HepG2 (cell line): ENCODE data around the gene YWHAB. TPM values are rescaled to one million over a fixed set of nuclear protein-coding genes. Genes with fewer than 3 reads are reported as not detected.

Source experiments
- ATAC-seq: fragments of 200-7000 bp; cut with Tn5 transposase; 3 replicates; pipeline ENCODE4 v1.9.1; 2020; ENCODE audit warnings: mild to moderate bottlenecking, moderate library complexity
- BruUV-seq: library from RNA; stranded (reverse); fragments of 400-500 nt; replicated peaks from 2 replicates; lab custom pipeline; 2021; lab: Mats Ljungman, UMichigan
- CTCF ChIA-PET: fragments of 300-600 bp; formaldehyde crosslinking; extraction: SDS; loops from one replicate; lab custom pipeline; 2021; ENCODE audit warnings: low total read pairs, inconsistent platforms, low intra/inter-chr PET ratio; lab: Yijun Ruan, JAX
- POLR2A ChIA-PET: fragments of 350-600 bp; sonication (Branson Sonifier 250); formaldehyde crosslinking; loops from one replicate; lab custom pipeline; 2020; ENCODE audit warnings: antibody characterized with exemption, inconsistent platforms; lab: Yijun Ruan, JAX
- DNase-seq: peaks from one replicate; pipeline ENCODE4 v3.0.0-alpha.2; 2015; ENCODE audit warnings: low spot score
- FAIRE-seq: peaks from 3 replicates; lab custom pipeline; 2011; peaks lifted over from hg19 to GRCh38; lab: Jason Lieb, UNC
- H2AFZ ChIP-seq: one replicate; pipeline ENCODE4 v1.6.1; 2011; ENCODE audit warnings: low read length, inconsistent platforms
- H3K27ac ChIP-seq: fragments of 300-600 bp; 3 replicates; pipeline ENCODE4 v1.8.0; 2011; ENCODE audit warnings: mixed run types, mild to moderate bottlenecking, mixed read lengths, low read length, inconsistent platforms; ENCODE audit not compliant: insufficient read depth; ENCODE audit errors: extremely low read length
- H3K27me3 ChIP-seq, 2 experiments: fragments of 200-600 bp in 1 of 2; 2 replicates in 1 of 2; 3 replicates in 1 of 2; pipeline versions ENCODE4 v1.6.0 to v1.8.0; 2011; ENCODE audit warnings: low read length in 2 of 2, mild to moderate bottlenecking in 2 of 2, moderate library complexity in 2 of 2, inconsistent platforms in 1 of 2; ENCODE audit not compliant: insufficient read depth in 2 of 2, control insufficient read depth in 1 of 2
- H3K36me3 ChIP-seq, 2 experiments: fragments of 200-600 bp in 1 of 2; replicated peaks in 1 of 2; 2 replicates in 1 of 2; 3 replicates in 1 of 2; pipeline versions ENCODE4 v1.5.1 to v1.8.0; 2011; ENCODE audit warnings: low read length in 2 of 2, inconsistent platforms in 1 of 2; ENCODE audit not compliant: insufficient read depth in 2 of 2, control insufficient read depth in 1 of 2
- H3K4me1 ChIP-seq: 2 replicates; pipeline ENCODE4 v1.5.1; 2012; ENCODE audit warnings: low read length, inconsistent platforms; ENCODE audit not compliant: insufficient read depth
- H3K4me2 ChIP-seq: 2 replicates; pipeline ENCODE4 v1.6.0; 2011; ENCODE audit warnings: low read depth, low read length, inconsistent platforms
- H3K4me3 ChIP-seq, 3 experiments: fragments of 200-600 bp in 1 of 3; sonication (generic), shearing (Covaris generic) in 1 of 3; replicated peaks in 1 of 3; 2 replicates each; pipeline ENCODE4 v1.5.1; 2011 to 2016; ENCODE audit warnings: low read length in 3 of 3, inconsistent platforms in 2 of 3, low read depth in 2 of 3, mild to moderate bottlenecking in 2 of 3, control low read depth in 1 of 3, mixed read lengths in 1 of 3; ENCODE audit not compliant: insufficient read depth in 1 of 3
- H3K79me2 ChIP-seq: one replicate; pipeline ENCODE4 v1.6.1; 2011; ENCODE audit warnings: low read length, inconsistent platforms; ENCODE audit not compliant: insufficient read depth
- H3K9ac ChIP-seq: 2 replicates; pipeline ENCODE4 v1.6.0; 2011; ENCODE audit warnings: mild to moderate bottlenecking, low read depth, low read length, inconsistent platforms; ENCODE audit not compliant: insufficient read depth
- H3K9me3 ChIP-seq: 2 replicates; pipeline ENCODE4 v1.5.1; 2012; ENCODE audit warnings: mild to moderate bottlenecking, low read length
- H4K20me1 ChIP-seq: 2 replicates; pipeline ENCODE4 v1.6.0; 2011; ENCODE audit warnings: inconsistent platforms, mild to moderate bottlenecking, low read length, moderate library complexity; ENCODE audit not compliant: insufficient read depth
- ATF7 ChIP-seq, 2 experiments: fragments of 450-650 bp in 1 of 2; sonication (generic) in 1 of 2; formaldehyde crosslinking in 1 of 2; IDR thresholded peaks; 2 replicates each; pipeline versions ENCODE4 v1.4.0 to v1.6.1; 2016 to 2020; ENCODE audit warnings: antibody characterized with exemption in 1 of 2, mild to moderate bottlenecking in 1 of 2, missing genetic modification reagents in 1 of 2
- CREB1 ChIP-seq, 2 experiments: fragments of 450-650 bp in 1 of 2; IDR thresholded peaks; 2 replicates each; pipeline ENCODE4 v1.6.1; 2016 to 2017; ENCODE audit warnings: control low read depth in 1 of 2, mild to moderate bottlenecking in 1 of 2, missing compliant biosample characterization in 1 of 2, missing genetic modification characterization in 1 of 2
- MAFF ChIP-seq: IDR thresholded peaks from 2 replicates; pipeline ENCODE4 v1.6.1; 2011; ENCODE audit warnings: low read depth, low read length, improper control_type of control experiment
- MAFK ChIP-seq, 2 experiments: IDR thresholded peaks in 1 of 2; conservative IDR thresholded peaks in 1 of 2; 2 replicates each; pipeline ENCODE4 v1.6.1; 2011; ENCODE audit warnings: improper control_type of control experiment in 2 of 2, low read length in 2 of 2
- MYC ChIP-seq: sonication (generic); formaldehyde crosslinking; IDR thresholded peaks from 2 replicates; pipeline ENCODE4 v1.9.0; 2021; ENCODE audit warnings: missing genetic modification reagents, borderline replicate concordance
- ZNF160 ChIP-seq: sonication (generic); formaldehyde crosslinking; IDR thresholded peaks from 2 replicates; pipeline ENCODE4 v1.8.0; 2022; ENCODE audit warnings: mild to moderate bottlenecking, inconsistent platforms, missing genetic modification reagents
- WGBS: methylation state at CpG from one replicate; pipeline ENCODE4 v1.1.6; 2017; ENCODE audit warnings: low lambda C conversion rate; 5-methylcytosine and 5-hydroxymethylcytosine counted together
- in situ Hi-C: cut with HindIII; loops from 2 replicates; pipeline ENCODE4 v1.10.0; 2017; ENCODE audit warnings: low pct_unique_long_range_greater_than_20kb; ENCODE audit not compliant: extremely low pct_ligation_motif_present
- intact Hi-C: fragments of 100-400 bp; cut with micrococcal nuclease; formaldehyde crosslinking; loops from one replicate; pipeline ENCODE4 v1.10.0; 2022; ENCODE audit not compliant: unreplicated experiment
- polyA plus RNA-seq, 8 experiments: library from polyadenylated mRNA; depleted of rRNA in 3 of 8; stranded (reverse) in 7 of 8; unstranded in 1 of 8; fragments of >200 nt; fragmentation: Illumina TruSeq in 4 of 8; extraction: Trizol in 4 of 8; gene quantifications; 2 replicates each; pipeline versions ENCODE4 v1.2.1 to v1.2.3, GENCODE V29; 2011 to 2016; ENCODE audit warnings: low read depth in 4 of 8, missing spikeins in 1 of 8, mixed read lengths in 1 of 8; ENCODE audit not compliant: insufficient read depth in 1 of 8
- total RNA-seq, 5 experiments: library from RNA; depleted of rRNA; stranded (reverse); fragments of >200 nt; fragmentation: Illumina TruSeq; extraction: Trizol; gene quantifications; 2 replicates each; pipeline ENCODE4 v1.2.3, GENCODE V29; 2016; ENCODE audit warnings: low read depth in 1 of 5

YWHAB gene
- total and polyA plus RNA-seq, 2 of the 13 experiments (the other 11 are each of a cell fraction or from before 2014, with no cell fraction given): 77.2 to 121 TPM

DNA sequence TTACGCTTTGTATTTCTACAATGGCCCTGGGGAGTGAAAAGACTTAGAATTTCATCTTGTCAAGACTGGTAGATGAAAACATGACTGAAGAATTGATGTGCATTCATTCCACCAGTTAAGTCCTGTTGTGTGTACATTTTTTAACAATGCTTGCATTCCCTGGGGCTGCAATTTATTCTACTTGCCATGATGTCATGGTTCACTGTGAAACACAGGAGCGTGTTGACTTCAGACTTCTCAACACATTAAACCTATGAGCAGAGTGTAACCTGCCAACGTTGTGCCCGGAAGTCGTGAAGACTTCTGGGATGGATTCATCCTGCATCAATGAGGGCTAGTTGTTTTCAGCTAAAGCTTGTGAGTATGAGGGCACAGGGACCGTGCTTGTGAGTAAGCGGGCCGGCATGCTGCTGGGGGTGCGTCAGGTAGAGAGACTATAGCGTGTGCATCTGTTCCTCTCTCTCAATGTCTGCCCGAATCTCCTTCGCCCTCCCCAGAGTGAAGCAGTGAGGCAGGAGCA, 48.8 kb upstream of the YWHAB start:
- H3K27me3 ChIP-seq: peaks cover 3 to 56% of the 10 kb centered on the region in 2 experiments; a peak in 2 of 5 replicates
- no peaks in the 10 kb centered on the region for H4K20me1 ChIP-seq
- no peak overlapping the region for H3K9ac ChIP-seq
- H2AFZ ChIP-seq: no peak overlapping the region
- TF ChIP-seq ATF7 (IDR thresholded peaks at IDR 0.05): peak; percentile 60; the same call in 1 of the 2 replicates
- TF ChIP-seq ATF7 (CRISPR knock-in tag; IDR thresholded peaks at IDR 0.05): no peak
- TF ChIP-seq ZNF160 (CRISPR knock-in tag): no peak
- TF ChIP-seq CREB1 (IDR thresholded peaks at IDR 0.05): 0 out of 2 replicates have a peak, but pooled peaks have one; percentile 5
- TF ChIP-seq CREB1 (CRISPR knock-in tag; IDR thresholded peaks at IDR 0.05): no peak
- TF ChIP-seq, all 625 proteins: peak for 2
- POLR2A ChIA-PET: no interaction called here
- no TSS peak for BruUV-seq
- FAIRE-seq (no peak), DNase-seq (no peak), ATAC-seq (no peak)
- H3K27ac ChIP-seq: no peak overlapping the region
- in situ Hi-C loops (no loop called here), intact Hi-C loops (no loop called here)
- no peaks in the 10 kb centered on the region for H3K79me2 ChIP-seq
- no peaks in the 10 kb centered on the region for H3K36me3 ChIP-seq
- WGBS: 30% methylated on average over 12 of the region's 12 CpGs
- no peak overlapping the region for H3K4me2 ChIP-seq
- H3K4me3 ChIP-seq: no peak overlapping the region
- no peaks in the 10 kb centered on the region for H3K4me1 ChIP-seq
- CTCF ChIA-PET: no interaction called here
- H3K9me3 ChIP-seq: peaks cover 4% of the 10 kb centered on the region; the same call in 1 of the 2 replicates

DNA sequence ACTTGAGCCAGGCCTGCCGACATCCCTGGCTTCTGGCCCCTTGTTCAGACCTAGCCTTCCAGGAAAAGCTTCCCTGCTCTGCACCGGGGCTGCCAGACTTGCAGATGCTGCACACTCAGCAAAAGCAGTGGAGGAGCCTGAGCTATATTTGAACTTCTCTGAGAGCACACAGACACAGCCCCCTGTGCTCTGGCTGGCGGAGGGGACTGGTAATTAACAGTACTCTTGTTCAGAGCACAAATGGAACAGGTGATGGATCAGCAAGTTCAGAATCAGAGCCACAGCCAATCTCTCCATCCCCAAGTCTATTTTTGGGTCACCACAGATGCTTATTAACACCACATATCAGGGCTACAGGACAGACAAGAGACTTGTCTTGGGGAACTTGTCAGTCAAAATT, 47.6 kb upstream of the YWHAB start:
- Histone ChIP-seq H3K4me2 (no peak overlapping the region), H3K27me3 (peaks cover 0 to 59% of the 10 kb centered on the region in 2 experiments; a peak in 3 of 5 replicates), H3K27ac (no peak overlapping the region), H3K36me3 (no peaks in the 10 kb centered on the region), H3K4me1 (no peaks in the 10 kb centered on the region), H2AFZ (no peak overlapping the region), H4K20me1 (no peaks in the 10 kb centered on the region), H3K79me2 (no peaks in the 10 kb centered on the region), H3K4me3 (no peak overlapping the region), H3K9me3 (peaks cover 4% of the 10 kb centered on the region; the same call in 1 of the 2 replicates), H3K9ac (no peak overlapping the region)
- 5% methylated on average over 3 of the region's 3 CpGs for WGBS
- TF ChIP-seq MAFF: peak; percentile 51
- TF ChIP-seq MAFK (conservative IDR thresholded peaks at IDR 0.05 in 1 of 2, IDR thresholded peaks at IDR 0.05 in 1 of 2; ENCODE audit: low read length in 2 of 2): peak; percentile 73 to 77
- TF ChIP-seq MYC (CRISPR knock-in tag): no peak
- CTCF ChIA-PET: no interaction called here
- BruUV-seq: no TSS peak
- in situ Hi-C loops: no loop called here
- FAIRE-seq (no peak), DNase-seq (no peak), ATAC-seq (no peak)
- intact Hi-C loops: no loop called here
- POLR2A ChIA-PET: no interaction called here
